Pancreas (tissue), 10 donors: ENCODE measurements around the gene RFLNA. TPM values are rescaled to one million over a fixed set of nuclear protein-coding genes. Genes with fewer than 3 reads are reported as not detected.
"Not testable (repeated sequence)": the region's sequence is repeated elsewhere in the genome, so short reads cannot be mapped to it uniquely, and the experiment has no call there.

Source experiments
- ATAC-seq, 4 donors: fragments of 200-7000 bp; cut with Tn5 transposase; one replicate each; pipeline versions ENCODE4 v1.8.0 to v1.9.1; 2020; ENCODE audit warnings: mild to moderate bottlenecking in 4 of 4, moderate library complexity in 4 of 4
- DNase-seq, 6 donors: peaks; one replicate each; pipeline ENCODE4 v3.0.0-alpha.2; 2020
- FAIRE-seq: peaks from 2 replicates; lab custom pipeline; 2012; peaks lifted over from hg19 to GRCh38; lab: Jason Lieb, UNC
- H3K27ac ChIP-seq, 4 donors: fragments of 200-600 bp; sonication (generic); 1 replicate in 3 of 4; 2 replicates in 1 of 4; pipeline versions ENCODE4 v1.5.0 to v1.8.0; 2020
- H3K27me3 ChIP-seq, 4 donors: fragments of 200-600 bp; one replicate each; pipeline ENCODE4 v1.8.0; 2021
- H3K36me3 ChIP-seq, 3 donors: fragments of 200-600 bp; sonication (generic) in 1 of 3; one replicate each; pipeline versions ENCODE4 v1.5.0 to v1.8.0; 2020 to 2021
- H3K4me1 ChIP-seq, 3 donors: fragments of 200-600 bp; one replicate each; pipeline ENCODE4 v1.8.0; 2021
- H3K4me3 ChIP-seq, 4 donors: fragments of 200-600 bp; sonication (generic) in 2 of 4; one replicate each; pipeline versions ENCODE4 v1.5.0 to v1.8.0; 2020 to 2021
- H3K9me3 ChIP-seq, 4 donors: fragments of 200-600 bp; one replicate each; pipeline ENCODE4 v1.8.0; 2021
- CTCF ChIP-seq, 4 donors: fragments of 200-600 bp; sonication (generic) in 3 of 4; IDR thresholded peaks; one replicate each; pipeline versions ENCODE4 v1.5.0 to v1.8.0; 2021; ENCODE audit warnings: antibody characterized with exemption in 4 of 4
- WGBS, 2 donors: extraction: QIAGEN DNeasy Blood & Tissue Kit; methylation state at CpG; one replicate each; pipeline ENCODE4 v1.1.7; 2013; 5-methylcytosine and 5-hydroxymethylcytosine counted together
- intact Hi-C, 3 donors: fragments of 100-400 bp; cut with DNase I; formaldehyde crosslinking; loops; one replicate each; pipeline versions ENCODE4 v1.11.1 to v1.14.2; 2022
- polyA plus RNA-seq, 2 donors: library from polyadenylated mRNA; stranded (reverse); fragments of 200-250 nt; gene quantifications; one replicate each; pipeline ENCODE4 v1.2.3, GENCODE V29; 2013
- total RNA-seq, 6 donors: library from RNA; stranded (reverse); fragmentation: NEBNext Ultra II Directional in 4 of 6; extraction: Animal tissue kit (Norgen Biotek cat#: 25700) in 4 of 6; gene quantifications; one replicate each; pipeline versions ENCODE4 v1.2.1 to v1.2.4, GENCODE V29; 2021 to 2023
- donor health status: healthy with polysubstance abuse.
- donor health status: DM: no; HTN: no; CAD: no; lungs with moderate emphysema.
- donor health status: DM: no; HTN: no; CAD: no.
- donor health status: control.
- donor health status: control.
- donor health status: Bipolar disorder and iron deficiency.
- donor health status: DM: yes; HTN: yes; CAD: no.
- donor health status: DM: no; HTN: no; CAD: no.
- donor health status: DM: no; HTN: no; CAD: no.
- donor health status: DM: yes; HTN: yes; CAD: no.

The RFLNA gene
- total and polyA plus RNA-seq, 8 donors, result 0.09 to 1.3 (median 0.45) TPM

DNA sequence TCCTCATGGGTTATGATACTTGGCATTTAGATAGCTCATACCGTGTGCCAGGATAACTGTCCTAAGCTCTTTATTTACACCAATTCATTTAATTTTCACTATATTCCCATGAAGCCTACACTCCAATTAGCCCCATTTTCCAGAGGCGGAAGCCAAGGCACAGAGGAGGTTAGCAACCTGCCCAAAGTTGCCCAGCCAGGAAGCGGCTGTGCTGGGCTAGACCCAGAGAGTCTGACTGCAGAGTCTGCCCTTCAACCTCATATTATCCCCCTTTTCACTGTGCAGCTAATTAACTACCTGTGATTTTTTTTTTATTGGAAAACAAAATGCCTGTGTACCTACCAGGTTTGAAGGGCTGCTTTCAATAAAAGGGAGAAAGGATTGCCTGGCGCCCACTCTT, 2.5 kb downstream of the RFLNA start:
- WGBS, 2 donors, result 77 to 92% methylated on average over 4 of the region's 4 CpGs
- no peak overlapping the region for H3K27ac ChIP-seq
- peaks cover 0 to 4% (median 0%) of the 10 kb centered on the region in 3 donors for H3K4me1 ChIP-seq
- intact Hi-C loops, result no loop called here
- no peak for FAIRE-seq
- H3K9me3 ChIP-seq, result no peaks in the 10 kb centered on the region
- no peak overlapping the region for H3K4me3 ChIP-seq
- DNase-seq, result no peak
- H3K27me3 ChIP-seq, result peaks cover 0 to 3% (median 0%) of the 10 kb centered on the region in 4 donors
- no peak for ATAC-seq
- no peaks in the 10 kb centered on the region for H3K36me3 ChIP-seq
- no peak for TF ChIP-seq CTCF (IDR thresholded peaks at IDR 0.05)

DNA sequence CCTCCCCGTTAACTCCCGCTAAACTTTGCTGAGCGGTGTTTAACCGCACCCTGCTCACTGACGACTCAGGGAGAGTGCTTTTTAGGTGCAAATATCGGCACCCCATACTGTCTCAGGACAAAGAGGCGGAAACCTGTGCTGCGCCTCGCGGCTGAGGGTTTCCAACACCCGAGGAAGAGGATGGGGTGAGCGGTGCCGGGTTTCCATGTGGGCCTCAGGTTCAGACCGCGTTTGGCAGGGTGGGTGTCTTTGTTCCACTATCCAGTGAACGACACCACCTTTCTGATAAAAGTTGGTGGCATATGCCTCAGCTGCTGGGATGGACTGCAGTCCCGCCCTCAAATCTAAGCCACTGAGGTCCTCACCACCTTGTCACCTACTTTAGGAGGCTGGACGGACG, 3.0 kb downstream of the RFLNA start:
- Histone ChIP-seq H3K9me3 (no peaks in the 10 kb centered on the region), H3K27ac (no peak overlapping the region), H3K4me3 (no peak overlapping the region), H3K27me3 (peaks cover 0 to 3% (median 0%) of the 10 kb centered on the region in 4 donors), H3K4me1 (peaks cover 0 to 4% (median 0%) of the 10 kb centered on the region in 3 donors), H3K36me3 (no peaks in the 10 kb centered on the region)
- DNase-seq (no peak), ATAC-seq (no peak), FAIRE-seq (no peak)
- intact Hi-C loops, result no loop called here
- TF ChIP-seq CTCF (IDR thresholded peaks at IDR 0.05), result no peak
- 76 to 82% methylated on average over 19 of the region's 19 CpGs for WGBS, 2 donors

- H3K36me3 ChIP-seq, result no peaks in the 10 kb centered on the region
- no peak for DNase-seq
- ATAC-seq, result no peak
- 88 to 97% methylated on average over 10 of the region's 10 CpGs for WGBS, 2 donors
- intact Hi-C loops, result no loop called here
- H3K4me3 ChIP-seq, result no peak overlapping the region
- FAIRE-seq, result no peak
- H3K4me1 ChIP-seq, result peaks cover 0 to 4% (median 0%) of the 10 kb centered on the region in 3 donors
- peaks cover 0 to 3% (median 0%) of the 10 kb centered on the region in 4 donors for H3K27me3 ChIP-seq
- no peak overlapping the region for H3K27ac ChIP-seq
- no peak for TF ChIP-seq CTCF (IDR thresholded peaks at IDR 0.05)
- H3K9me3 ChIP-seq, result no peaks in the 10 kb centered on the region
These were observed 4.0 kb downstream of the RFLNA start for GRCh38 chr12:124298685-124299410.

GRCh38 chr12:124299628-124300388, 4.9 kb downstream of the RFLNA start:
- DNase-seq, result no peak
- Histone ChIP-seq H3K27me3 (peaks cover 0 to 3% (median 0%) of the 10 kb centered on the region in 4 donors), H3K27ac (no peak overlapping the region), H3K36me3 (no peaks in the 10 kb centered on the region), H3K4me3 (no peak overlapping the region), H3K4me1 (peaks cover 0 to 4% (median 0%) of the 10 kb centered on the region in 3 donors), H3K9me3 (no peaks in the 10 kb centered on the region)
- TF ChIP-seq CTCF (IDR thresholded peaks at IDR 0.05), result no peak
- no peak for ATAC-seq
- 69 to 77% methylated on average over 9 of the region's 9 CpGs for WGBS, 2 donors
- FAIRE-seq, result no peak
- intact Hi-C loops, result no loop called here

DNA sequence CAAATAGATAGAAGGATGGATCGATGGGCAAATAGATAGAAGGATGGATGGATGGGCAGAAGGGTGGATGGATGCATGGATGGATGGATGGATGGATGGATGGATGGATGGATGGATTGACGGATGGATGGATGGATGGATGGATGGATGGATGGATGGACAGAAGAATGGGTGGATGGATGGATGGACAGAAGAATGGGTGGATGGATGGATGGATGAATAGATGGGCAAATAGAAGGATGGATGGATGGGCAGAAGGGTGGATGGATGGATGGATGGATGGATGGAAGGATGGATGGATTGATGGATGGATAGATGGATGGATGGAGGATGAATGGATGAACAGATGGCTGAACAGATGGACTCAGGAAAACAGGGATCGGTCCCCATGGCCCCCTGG, 5.8 kb downstream of the RFLNA start:
- H3K36me3 ChIP-seq, ATAC-seq, H3K4me3 ChIP-seq, FAIRE-seq, intact Hi-C loops, H3K9me3 ChIP-seq, H3K4me1 ChIP-seq, DNase-seq, H3K27me3 ChIP-seq, H3K27ac ChIP-seq: not testable (repeated sequence)
- 73 to 76% methylated on average over 3 of the region's 3 CpGs for WGBS, 2 donors
